HL-60/S4 treated with phorbol 12-myristate 13-acetate at 8.2 ng/mL for 4 days and 3 days (cell line): ENCODE results near the gene CACNB4.

Experiments
- in situ Hi-C: fragments of 300-500 bp; cut with MboI; formaldehyde crosslinking; loops from 2 replicates; pipeline ENCODE4 v1.15.0; 2022; ENCODE audit warnings: low sequenced_read_pairs

CACNB4 gene

GRCh38 chr2:151837926-151838325 lies 260.9 kb downstream of the CACNB4 start:
- in situ Hi-C loops = no loop called here

DNA sequence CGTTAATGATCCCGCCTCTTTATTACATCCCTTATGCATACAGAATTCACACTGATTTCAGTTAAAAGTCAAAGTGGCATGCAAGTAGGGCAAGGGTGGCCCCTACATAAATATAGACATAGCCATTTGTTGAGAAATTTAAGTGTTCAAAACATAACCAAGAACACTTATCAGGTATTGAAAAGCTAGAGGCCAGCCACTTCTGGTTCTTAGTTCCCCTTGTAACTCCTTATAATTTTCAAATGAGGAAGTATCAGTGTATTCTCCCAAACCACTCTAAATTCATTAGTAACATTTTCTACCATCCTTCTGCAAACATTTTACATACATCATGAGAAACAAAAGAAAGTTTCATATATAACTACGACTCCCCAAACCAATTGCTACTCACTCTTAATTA lies 264.9 kb downstream of the CACNB4 start:
- in situ Hi-C loops = no loop called here

GRCh38 chr2:151830961-151831360 lies 267.9 kb downstream of the CACNB4 start:
- in situ Hi-C loops = no loop called here

GRCh38 chr2:151828890-151829324 lies 269.9 kb downstream of the CACNB4 start:
- in situ Hi-C loops = no loop called here

DNA sequence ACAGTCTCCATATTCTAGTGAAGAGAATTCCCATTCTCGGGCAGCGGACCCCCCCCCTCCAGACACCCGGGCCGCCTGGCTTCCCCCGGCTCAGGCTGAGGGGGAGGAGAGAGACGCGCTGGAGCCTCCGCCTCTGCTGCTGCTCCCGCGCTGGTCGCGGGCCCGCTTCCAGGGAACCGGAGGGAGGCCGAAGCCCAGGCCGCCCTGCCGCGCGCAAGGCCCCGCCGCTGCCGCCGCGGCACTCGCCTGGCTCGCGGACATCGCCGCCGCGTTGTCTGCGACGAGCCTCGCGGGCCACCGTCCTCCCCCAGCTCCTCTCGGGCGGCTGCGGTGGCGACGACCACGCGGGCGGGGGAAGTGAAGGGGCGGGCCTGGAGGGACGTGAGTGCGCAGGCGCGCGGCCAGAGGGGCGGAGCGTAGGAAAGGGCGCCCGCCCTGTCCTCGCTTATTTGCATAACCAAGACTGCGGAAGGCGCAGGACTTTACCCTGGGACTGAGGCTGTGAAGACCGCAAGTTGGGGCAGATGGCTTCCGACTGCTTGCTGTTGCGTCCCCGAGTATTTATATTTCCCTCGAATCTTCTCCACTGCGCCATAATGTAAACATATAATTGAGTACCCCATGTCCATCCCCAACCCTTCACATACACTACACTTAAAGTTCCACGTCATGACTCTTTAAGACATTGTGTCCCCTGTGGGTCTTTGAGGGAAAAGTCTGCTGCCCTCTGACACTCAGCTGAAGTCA lies 270.5 kb downstream of the CACNB4 start, which contains the start of gene ARL5A:
ARL5A (minus strand) TSS at position 279 of the 747 bp plus-strand sequence; CDS start at position 34, 245 bp downstream.
- in situ Hi-C loops = no loop called here

- in situ Hi-C loops = no loop called here
Observed at GRCh38 chr2:151827564-151828142, 271.2 kb downstream of the CACNB4 start.

- in situ Hi-C loops = no loop called here
Observed at GRCh38 chr2:151826737-151827157, 272.1 kb downstream of the CACNB4 start.

GRCh38 chr2:151824886-151825285 lies 274.0 kb downstream of the CACNB4 start:
- in situ Hi-C loops = no loop called here

DNA sequence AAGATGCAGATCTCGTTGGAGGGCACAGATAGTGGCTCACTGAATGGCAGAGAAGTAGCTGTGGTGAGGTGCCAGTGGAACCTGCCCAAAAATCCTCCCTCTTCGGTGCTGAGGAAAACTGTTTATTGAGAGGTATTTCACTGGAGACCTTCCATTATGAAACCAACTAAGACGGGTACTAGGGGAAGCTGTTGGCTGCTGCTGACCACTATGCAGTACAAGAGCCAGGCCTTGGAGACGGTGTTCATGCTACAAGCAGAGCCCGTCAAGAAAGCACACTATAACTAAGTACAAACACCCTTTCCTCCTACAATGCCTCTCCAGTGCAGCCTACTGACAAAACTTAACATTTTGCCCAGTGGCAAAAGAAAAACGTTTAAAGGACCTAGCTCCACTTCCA lies 275.2 kb downstream of the CACNB4 start:
- in situ Hi-C loops = no loop called here

DNA sequence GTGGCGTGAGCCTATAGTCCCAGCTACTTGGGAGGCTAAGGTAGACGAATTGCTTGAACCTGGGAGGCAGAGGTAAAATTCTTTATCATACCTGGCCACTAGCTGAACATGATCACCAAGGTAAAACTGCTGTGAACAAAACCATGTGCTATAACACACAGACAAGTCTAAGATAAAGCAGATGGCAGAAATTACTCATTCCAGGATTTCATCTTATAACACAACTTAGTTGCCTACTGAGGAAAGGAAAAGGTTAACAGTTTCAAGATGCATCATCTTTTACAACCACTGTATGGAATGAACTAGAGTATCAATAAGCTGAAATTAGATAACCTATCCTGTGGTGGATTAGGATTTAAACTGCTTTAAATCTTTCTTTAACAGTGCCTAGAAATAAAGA lies 278.9 kb downstream of the CACNB4 start:
- in situ Hi-C loops = no loop called here

- in situ Hi-C loops = no loop called here
Observed at GRCh38 chr2:151817929-151818328, 280.9 kb downstream of the CACNB4 start.

- in situ Hi-C loops = no loop called here
Observed at GRCh38 chr2:151816843-151817242, 282.0 kb downstream of the CACNB4 start.

- in situ Hi-C loops = no loop called here
Observed at GRCh38 chr2:151815821-151816489, 282.9 kb downstream of the CACNB4 start.

GRCh38 chr2:151810489-151810888 lies 288.4 kb downstream of the CACNB4 start:
- in situ Hi-C loops = no loop called here

- in situ Hi-C loops = no loop called here
Observed at GRCh38 chr2:151809073-151809383, 289.8 kb downstream of the CACNB4 start.

DNA sequence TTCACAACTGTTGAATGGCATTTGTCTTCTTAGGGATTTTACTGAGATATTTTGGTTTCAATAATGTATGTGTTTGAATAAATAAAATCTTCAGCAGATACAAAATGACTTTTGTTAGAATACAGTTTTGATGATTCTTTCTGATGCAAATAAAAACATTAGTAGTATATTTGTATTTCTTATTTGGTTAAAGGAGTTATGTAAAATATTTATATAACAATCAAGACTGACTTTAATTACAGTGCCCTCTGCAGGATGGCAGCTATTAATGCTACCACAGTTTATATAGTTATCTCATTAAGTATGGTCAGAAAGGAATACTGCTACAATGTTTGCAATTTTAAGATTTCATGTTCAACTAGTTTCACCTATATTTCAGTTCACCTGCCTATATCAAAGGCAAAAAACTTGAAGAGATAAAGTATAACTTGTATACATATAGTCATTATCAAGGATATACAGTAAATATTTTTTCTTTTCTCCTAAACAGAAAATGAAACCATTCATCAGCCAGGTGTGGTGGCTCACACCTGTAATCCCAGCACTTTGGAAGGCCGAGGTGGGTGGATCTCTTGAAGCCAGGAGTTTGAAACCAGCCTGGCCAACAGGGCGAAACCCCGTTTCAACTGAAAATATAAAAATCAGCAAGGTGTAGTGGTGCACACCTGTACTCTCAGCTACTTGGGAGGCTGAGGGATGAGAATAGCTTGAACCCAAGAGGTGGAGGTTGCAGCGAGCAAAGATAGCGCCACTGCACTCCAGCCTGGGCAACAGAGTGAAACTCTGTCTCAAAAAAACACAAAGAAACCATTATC lies 290.4 kb downstream of the CACNB4 start:
- in situ Hi-C loops = no loop called here

- in situ Hi-C loops = no loop called here
Observed at GRCh38 chr2:151805961-151806360, 292.9 kb downstream of the CACNB4 start.

DNA sequence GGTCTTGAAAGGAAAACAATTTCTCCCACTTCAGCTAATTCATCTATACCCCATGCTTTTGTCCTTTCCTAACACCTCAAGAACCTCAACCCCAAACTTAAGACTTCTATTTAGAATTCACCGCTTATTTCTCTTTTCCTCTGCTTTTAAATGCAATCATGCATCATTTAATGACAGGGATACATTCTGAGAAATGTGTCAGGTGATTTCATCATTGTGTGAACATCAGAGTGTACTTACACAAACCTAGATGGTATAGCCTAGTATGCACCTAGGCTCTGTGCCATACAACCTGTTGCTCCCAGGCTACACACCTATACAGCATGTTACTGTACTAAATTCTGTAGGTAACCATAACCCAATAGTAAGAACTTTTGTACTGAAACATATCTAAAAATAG lies 293.5 kb downstream of the CACNB4 start:
- in situ Hi-C loops = no loop called here

DNA sequence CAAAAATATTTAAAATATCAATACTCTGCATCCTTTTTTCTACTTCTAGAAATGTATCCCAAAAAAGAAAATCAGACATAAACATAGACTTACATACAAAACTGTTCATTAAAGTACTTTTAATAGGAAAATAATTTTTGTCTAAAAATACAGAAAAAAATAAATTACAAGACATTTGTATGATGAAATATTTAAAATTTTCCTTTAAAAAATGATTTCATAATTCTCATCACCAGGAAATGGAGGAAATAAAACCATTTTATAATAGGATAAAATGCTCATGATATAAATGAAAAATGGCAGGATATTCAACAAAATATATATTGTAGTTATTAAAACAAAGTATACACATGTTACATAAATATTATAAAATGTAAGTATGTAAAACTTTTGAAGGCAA lies 295.0 kb downstream of the CACNB4 start:
- in situ Hi-C loops = no loop called here

- in situ Hi-C loops = no loop called here
Observed at GRCh38 chr2:151802315-151802714, 296.5 kb downstream of the CACNB4 start.

GRCh38 chr2:151799886-151800292 lies 299.0 kb downstream of the CACNB4 start:
- in situ Hi-C loops = no loop called here
